Testis (tissue), 2 donors: ENCODE measurements around the gene CCDC60.

Experiments
- CTCF ChIP-seq, 3 experiments: fragments of 450-650 bp in 2 of 3; fragments of 200-600 bp in 1 of 3; sonication (generic) in 1 of 3; IDR thresholded peaks; one replicate each; pipeline ENCODE4 v1.5.1; 2016 to 2019; ENCODE audit warnings: antibody characterized with exemption in 3 of 3, mild to moderate bottlenecking in 2 of 3, moderate library complexity in 1 of 3
- POLR2A ChIP-seq: fragments of 450-650 bp; IDR thresholded peaks from one replicate; pipeline ENCODE4 v1.6.1; 2017; ENCODE audit warnings: antibody characterized with exemption, mild to moderate bottlenecking, moderate library complexity

DNA sequence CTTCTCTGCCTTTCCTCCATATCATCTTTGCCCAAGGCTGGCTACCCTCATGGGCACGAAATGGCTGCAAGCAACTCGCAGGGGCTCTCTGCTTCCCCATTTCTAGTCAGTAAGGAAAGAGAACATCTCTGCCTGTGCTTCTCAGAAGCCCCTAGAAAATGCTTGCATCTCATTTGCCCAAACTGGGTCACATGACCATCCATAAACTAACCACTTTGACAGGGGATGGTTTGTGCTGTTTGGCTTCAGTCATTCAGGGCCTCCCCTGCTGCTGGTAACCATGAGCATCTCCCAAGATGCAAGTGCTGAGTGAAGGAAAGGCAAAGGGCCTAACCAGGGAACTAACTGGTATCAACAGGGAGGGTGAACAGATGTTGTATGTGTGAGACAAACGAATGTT is 91.1 kb downstream of the CCDC60 start:
- TF ChIP-seq CTCF (IDR thresholded peaks at IDR 0.05) (no peak), POLR2A (no peak)
